Pulmonary artery endothelial cell (primary cell): ENCODE results near the gene PIWIL1. TPM values are rescaled to one million over a fixed set of nuclear protein-coding genes. Genes with fewer than 3 reads are reported as not detected.

ENCODE experiments used
- DNase-seq: peaks from one replicate; pipeline ENCODE4 v3.0.0-alpha.2; 2011; ENCODE audit warnings: low read depth, low spot score
- total RNA-seq: library from RNA; depleted of rRNA; stranded (reverse); fragments of >200 nt; gene quantifications from 2 replicates; pipeline ENCODE4 v1.2.3, GENCODE V29; 2014

PIWIL1 gene
- total RNA-seq, 1 donor from 2014 or later = not detected

- DNase-seq = no peak
Measured at GRCh38 chr12:130336723-130337487, 782 bp upstream of the PIWIL1 start.

DNA sequence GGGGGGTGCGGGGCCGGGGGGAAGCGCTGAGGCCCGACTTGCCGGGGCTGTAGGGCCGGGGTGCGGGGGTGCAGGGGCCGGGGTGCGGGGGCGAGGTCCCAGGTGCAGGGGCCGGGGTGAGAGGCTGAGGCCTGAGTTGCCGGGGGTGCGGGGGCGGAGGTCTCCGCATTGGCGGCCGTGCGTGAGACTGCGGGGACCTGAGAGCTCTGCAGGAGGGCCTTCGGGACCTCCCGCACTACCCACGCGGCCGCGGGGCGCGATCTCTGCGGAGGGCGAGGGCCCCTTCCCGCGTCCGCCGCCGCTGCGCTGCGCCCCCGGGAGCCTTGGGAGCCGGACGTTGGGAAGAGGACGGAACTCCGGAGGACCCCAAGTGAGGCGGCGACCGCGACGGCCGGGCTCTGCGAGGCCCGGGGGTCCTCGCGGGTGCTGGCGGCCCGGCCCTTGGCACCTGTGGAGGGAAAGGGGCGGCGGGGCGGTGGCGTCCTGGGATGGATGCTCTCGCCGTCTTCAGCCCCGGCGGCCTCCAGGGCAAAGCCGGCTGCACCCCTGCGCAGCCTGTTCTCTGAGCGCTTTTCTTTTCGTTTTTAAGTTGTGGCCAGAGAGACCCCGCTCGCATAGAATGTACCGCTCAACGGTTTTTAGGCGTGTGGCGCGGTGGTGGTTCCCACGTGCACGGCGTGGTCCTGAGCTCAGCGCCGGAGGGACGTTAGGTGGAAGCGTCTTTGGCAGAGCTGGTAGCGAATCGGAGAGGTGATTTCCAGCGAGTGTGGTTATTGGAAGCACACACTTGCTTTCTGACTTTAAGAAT is 1.3 kb downstream of the PIWIL1 start:
- no peak for DNase-seq

GRCh38 chr12:130339951-130340350 is 2.3 kb downstream of the PIWIL1 start:
- DNase-seq = no peak

DNA sequence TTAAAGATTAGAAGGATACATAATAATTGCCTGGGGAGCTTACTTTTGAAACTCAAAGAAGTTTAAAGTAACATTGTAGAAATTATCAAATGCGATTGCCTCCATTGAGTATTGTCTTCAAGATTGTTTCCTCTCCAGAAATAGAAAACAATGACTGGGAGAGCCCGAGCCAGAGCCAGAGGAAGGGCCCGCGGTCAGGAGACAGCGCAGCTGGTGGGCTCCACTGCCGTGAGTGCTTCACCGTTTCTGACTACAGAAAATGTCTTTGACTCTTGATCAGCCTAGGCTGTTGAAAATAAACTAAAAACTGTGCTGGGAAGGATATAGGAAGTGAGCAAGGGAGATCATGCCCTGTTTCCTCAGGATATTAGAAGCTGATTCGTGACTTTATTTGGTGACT is 4.8 kb downstream of the PIWIL1 start:
- DNase-seq = no peak

- DNase-seq = no peak
Measured at GRCh38 chr12:130342842-130343241, 5.2 kb downstream of the PIWIL1 start.

- DNase-seq = no peak
Measured at GRCh38 chr12:130344529-130344928, 6.8 kb downstream of the PIWIL1 start.

DNA sequence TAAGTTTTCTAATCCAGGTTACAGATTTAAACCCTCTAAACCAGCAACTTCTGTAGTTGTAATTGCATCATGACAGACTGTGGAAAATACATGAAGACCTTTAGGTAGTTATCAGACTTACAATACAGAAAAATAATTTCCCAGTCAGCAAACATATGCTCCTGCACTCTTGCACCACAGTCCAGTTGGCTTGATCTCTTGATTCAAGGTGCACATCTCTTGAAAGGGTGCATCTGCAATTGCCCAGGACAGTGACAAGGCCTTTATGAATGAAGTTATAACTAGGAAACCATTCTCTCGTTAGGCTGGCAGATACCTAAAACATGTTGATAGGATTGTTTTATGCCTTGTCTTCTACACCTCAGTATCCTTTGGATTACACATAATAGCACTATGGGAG is 7.6 kb downstream of the PIWIL1 start:
- no peak for DNase-seq

DNA sequence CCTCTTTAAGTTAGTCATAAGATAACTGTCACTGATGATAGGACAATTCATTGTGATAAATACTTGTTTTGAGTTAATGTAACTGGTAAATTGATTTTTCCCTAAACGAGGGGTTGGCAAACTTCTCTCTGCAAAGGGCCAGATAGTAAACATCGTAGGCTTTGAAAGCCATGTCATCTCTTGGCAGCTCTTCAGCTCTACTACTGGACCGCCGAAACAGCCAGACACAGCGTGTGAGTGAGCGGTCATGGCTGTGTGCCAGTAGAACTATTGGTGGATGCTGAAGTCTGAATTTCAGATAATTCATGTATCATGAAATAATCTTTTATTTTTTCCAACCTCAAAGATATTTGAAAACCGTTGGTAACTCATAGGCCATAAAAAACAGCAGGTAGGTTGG is 9.9 kb downstream of the PIWIL1 start:
- DNase-seq = no peak

- no peak for DNase-seq
Measured at GRCh38 chr12:130350715-130351114, 13.0 kb downstream of the PIWIL1 start.

GRCh38 chr12:130351326-130351725 is 13.6 kb downstream of the PIWIL1 start:
- no peak for DNase-seq

GRCh38 chr12:130353081-130353480 is 15.4 kb downstream of the PIWIL1 start:
- no peak for DNase-seq

DNA sequence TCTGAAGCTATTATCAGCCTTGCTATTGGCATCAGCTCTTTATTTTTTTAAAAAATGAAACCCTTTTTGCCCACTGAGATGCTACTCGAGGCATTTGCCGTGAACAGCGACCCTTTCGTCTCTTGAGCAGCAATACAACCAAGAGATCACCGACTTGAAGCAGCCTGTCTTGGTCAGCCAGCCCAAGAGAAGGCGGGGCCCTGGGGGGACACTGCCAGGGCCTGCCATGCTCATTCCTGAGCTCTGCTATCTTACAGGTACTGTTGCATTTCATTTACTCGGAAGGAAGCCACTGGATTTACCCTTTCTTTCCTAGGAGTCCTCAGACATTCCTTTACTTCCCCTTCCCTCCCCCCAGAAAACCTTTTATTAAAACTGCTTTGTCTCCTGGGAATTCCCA is 16.7 kb downstream of the PIWIL1 start:
- DNase-seq = no peak

DNA sequence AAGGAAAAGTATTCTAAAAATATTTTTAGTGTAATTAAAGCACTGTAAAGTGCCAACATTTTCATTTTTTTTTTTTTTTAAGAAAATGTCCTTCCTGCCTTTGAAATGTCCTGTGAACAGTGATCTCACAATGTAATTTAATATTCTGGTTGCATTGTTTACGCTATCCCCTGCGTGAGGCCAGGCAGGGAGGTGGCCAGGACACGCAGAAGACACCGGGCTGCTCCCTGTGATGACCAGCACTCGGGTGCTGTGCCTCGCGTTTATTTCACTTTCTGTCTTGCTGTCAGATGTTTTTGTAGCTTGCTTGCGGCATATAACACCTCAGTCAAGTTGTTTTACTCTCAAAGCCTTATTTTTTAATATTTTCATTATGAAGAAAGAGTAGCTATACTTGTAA is 18.5 kb downstream of the PIWIL1 start:
- no peak for DNase-seq

DNA sequence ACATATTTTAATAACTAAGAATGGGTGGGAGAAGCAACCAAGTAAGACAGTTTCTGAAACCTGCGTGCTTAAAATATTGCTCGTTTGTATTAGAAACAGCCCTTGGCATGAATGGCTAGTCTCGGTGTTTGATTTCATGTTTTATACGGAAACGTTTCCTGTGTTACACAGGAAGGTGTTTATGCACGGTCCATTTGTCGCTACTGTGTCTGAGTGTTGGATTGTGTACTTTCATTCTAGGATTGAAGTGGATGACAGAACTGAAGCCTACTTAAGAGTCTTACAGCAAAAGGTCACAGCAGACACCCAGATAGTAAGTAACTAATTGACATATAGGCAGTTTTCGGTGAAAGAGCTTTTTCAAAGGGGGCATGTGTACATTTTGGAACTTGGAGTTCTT is 19.6 kb downstream of the PIWIL1 start:
- DNase-seq = no peak

DNA sequence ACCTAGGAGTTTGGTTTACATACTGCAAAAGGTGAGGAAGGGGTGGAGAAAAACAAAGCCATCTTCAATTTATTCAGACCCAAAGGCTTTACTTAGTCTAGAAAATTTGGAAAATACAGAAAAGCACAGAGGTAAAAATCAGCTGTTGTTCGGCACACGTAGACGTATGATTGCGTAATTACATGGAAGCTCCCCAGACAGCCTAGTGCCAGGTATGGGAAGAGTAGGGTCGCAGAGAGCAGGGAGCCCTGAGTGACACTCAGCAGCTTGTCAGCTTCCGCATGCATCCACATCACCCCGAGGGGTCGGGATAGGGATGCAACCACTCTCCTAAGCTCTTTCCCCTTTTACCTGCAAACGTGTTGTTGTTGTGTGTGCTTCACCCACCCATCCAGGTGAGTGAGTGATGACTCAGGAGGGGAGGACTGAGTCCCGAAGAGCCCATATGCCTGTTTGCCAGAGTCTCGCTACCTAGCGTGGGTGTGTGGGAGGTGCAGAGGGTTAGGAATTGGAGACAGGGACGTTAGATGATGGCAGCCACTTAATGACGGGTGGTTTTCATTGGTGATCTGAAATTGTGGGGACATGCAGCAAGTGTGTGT is 20.1 kb downstream of the PIWIL1 start:
- DNase-seq = no peak

- no peak for DNase-seq
Measured at GRCh38 chr12:130362060-130362459, 24.4 kb downstream of the PIWIL1 start.

DNA sequence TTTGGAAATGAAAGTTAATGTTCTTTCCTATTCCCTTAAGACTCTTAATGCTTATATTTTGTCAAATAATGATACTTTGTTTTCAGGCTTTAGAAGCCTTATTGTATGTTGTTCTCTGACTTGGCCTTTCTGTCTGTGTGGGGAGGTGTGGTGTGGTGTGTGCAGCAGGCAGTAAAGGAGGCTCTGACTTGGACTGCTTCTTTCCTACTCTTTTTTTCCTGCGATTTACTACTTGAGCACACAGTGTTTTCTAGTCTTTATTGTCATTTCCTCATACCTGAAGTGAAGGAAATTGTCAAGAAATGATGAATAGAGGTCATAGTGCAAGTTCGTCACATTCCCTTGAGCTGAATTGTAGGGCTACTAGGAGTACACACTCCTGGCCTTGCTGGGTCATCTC is 26.9 kb downstream of the PIWIL1 start:
- no peak for DNase-seq

- no peak for DNase-seq
Measured at GRCh38 chr12:130366159-130366558, 28.5 kb downstream of the PIWIL1 start.

GRCh38 chr12:130367003-130367402 is 29.3 kb downstream of the PIWIL1 start:
- no peak for DNase-seq

DNA sequence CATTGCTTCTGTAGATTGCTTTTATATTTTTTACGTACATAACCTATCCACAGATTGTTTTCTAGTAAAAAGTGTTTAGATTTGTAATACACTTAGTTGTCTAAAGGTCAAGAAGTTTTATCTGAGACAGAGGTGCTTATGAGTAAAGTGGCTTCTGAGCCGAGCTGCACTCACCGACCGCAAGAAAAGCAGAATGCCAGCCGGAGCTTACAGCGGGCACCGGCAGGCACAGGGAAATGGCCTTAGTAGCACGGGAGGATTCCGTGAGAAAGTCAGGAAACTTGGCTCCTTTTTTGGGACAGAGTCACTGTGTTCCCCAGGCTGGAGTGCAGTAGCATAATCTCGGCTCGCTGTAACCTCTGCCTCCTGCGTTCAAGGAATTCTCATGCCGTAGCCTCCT is 29.8 kb downstream of the PIWIL1 start:
- no peak for DNase-seq

GRCh38 chr12:130369816-130370215 is 32.1 kb downstream of the PIWIL1 start:
- no peak for DNase-seq

GRCh38 chr12:130371296-130371695 is 33.6 kb downstream of the PIWIL1 start:
- no peak for DNase-seq
